ENCODE results near the gene PNMA8B.
A peak's percentile ranks its signal among the peaks of the same experiment; 100 is the strongest.
"Not testable (repeated sequence)": the region's sequence is repeated elsewhere in the genome, so short reads cannot be mapped to it uniquely, and the experiment has no call there.

Gene PNMA8B

GRCh38 chr19:46513461-46514236 lies 18.0 kb upstream of the PNMA8B start:
- peak; percentile 76 for DNase-seq

DNA sequence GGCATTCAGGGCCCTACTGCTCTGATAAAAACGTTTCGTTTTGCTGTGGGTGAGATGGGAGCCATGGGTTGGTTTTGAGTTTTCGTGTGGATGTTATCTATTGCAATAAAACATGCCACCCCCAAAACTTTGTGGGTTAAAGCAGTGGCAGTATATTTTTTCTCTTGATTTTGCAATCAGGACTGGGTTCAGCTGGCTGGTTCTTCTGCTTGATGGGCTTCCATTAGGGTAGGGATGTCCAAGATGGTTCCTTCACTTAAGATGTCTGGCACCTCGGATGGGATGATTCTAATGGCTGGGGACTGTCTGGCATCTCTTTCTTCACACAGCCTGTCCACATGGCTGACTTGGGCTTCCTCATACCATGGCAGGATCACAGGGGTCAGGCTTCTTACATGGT lies 15.6 kb upstream of the PNMA8B start:
- no peak for DNase-seq

- no peak for DNase-seq
Measured at GRCh38 chr19:46508206-46508605, 12.5 kb upstream of the PNMA8B start.

- no peak for DNase-seq
Measured at GRCh38 chr19:46503848-46504453, 8.3 kb upstream of the PNMA8B start.

- no peak for DNase-seq
Measured at GRCh38 chr19:46502891-46503290, 7.2 kb upstream of the PNMA8B start.

- DNase-seq, result no peak
Measured at GRCh38 chr19:46499692-46500091, 4.0 kb upstream of the PNMA8B start.

DNA sequence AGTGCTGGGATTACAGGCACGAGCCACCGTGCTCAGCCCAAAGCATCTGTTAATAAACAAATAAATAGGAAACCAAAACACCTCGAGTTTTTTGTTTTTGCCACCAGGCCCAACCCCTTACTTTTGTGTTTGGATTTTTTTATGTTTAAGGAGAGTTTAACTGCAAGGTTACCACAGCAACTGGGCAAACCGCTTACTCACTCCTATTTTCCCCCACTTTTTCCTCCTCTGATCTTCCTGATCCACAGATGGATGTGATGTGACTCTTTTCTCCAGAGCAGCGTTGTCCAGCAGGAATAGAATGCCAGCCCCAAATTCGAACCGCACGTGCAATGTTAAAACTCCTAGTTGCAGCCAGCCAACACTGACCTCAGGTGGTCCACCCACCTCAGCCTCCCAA lies 2.1 kb upstream of the PNMA8B start:
- no peak for DNase-seq

DNA sequence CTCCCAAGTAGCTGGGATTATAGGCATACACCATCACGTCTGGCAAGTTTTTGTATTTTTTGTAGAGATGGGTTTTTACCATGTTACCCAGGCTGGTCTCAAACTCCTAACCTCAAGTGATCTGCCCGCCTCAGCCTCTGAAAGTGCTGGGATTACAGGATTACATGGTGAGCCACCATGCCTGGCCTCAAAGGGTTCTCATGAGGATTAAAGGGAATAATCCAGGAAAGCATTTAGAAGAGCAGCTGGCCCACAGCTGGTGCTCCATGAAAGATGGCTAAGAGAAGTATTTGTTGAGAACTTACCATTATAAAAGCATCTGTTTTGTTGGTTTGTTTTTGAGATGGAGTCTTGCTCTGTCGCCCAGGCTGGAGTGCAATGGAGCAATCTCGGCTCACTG lies 1.2 kb upstream of the PNMA8B start:
- not testable (repeated sequence) for DNase-seq

DNA sequence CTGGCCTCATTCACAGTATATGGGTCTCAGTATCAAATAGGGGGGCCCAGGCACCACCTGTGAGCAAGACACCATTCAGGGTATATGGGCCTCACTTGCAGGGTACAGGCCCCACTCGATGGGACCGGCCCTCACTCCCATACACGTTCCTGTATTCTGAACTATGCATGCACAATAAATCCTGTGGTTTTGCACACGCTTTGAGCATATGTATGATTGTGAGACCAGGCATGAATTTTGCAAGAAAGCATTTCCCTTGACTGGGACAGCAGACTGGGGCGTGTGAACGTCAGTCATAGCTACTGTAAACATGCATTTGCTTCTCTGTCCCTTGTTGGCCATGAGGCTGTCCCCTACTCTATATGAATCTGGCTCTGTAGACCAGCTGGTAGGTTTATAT lies 637 bp upstream of the PNMA8B start:
- DNase-seq, result no peak

- no peak for DNase-seq
Measured at GRCh38 chr19:46494941-46495785, 504 bp downstream of the PNMA8B start.

DNA sequence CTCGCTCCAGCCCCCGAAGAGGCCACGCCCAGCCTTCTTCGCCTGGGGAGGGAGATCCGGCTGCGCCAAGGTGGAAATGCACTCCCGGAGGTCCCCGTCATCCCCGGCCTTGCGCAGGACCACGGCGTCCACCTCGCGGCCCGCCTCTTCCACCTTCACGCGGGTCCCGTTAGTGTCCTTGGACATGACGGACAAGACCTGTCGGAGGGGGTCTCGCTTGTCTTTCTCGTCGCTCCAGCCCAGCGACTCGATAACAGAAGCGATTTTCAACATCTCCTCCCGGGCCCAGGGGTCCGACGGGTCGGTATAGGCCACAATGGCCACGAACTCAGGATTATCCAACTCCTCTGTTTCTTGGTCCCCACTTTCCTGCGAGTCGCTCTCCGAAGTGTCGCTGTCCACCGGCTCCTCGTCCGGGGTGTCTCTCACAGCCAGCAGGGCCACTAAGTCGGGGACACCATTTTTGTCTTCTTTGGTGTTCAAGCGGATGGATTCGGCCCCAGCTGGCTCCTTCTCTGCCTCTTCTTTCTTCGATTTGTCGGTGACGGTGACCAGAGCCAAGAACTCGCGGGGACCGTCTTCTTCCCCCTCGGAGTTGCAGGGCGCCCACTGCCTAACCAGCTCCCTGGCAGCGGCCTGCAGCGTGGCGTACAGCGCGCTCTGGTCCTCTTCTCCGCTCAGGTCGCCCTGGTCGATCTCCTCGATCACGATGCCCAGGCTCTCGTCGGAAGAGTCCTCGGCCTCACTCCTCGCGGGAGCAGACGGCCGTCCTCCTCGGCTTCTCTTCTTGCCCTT lies 1.3 kb downstream of the PNMA8B start:
- no peak for DNase-seq

DNA sequence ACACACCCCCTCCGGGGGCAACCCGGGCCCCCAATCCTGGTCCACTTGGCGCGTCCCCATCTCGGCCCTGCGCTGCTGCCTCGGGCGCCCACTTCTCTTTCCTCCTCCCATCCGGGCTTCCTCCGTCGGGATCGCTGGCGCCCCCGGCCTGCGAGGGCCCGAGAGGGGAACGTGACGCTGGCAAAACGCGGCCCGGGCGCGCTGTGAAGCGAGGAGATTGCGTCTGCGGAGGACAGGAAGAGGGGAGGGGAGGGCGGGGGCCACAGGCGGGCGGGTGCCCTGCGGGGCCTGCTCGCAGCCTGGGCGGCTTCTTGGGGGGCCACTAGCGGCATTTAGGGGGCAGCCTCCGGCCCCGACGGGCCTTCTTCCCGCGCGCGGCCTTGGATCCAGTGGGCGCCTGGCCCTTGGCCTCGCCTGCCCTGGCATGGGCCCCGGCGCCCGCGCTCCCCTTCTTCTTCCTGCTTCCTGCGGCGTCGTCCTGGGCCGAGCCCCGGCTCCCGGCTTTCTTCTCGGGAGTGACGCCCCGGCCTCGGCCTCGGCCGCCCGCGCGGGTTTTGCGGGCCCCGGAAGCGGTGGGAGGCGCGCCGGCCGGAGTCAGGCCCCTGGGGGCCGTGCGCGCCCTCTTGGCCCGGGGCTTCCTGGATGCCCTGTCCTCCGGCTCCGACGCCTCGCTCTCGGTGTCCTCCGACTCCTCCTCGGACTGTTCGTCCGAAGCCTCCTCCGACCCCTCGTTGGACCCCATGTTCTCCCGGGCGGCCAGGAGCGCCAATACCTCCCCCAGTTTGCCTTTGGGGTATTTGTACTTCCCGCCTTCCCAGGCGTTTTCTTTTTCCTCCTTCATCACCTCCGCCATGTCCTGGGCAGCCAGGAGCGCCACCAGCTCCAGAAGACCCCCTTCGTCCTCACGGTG lies 2.2 kb downstream of the PNMA8B start:
- DNase-seq, result peak; percentile 36

GRCh38 chr19:46492841-46493235 lies 2.8 kb downstream of the PNMA8B start:
- no peak for DNase-seq

DNA sequence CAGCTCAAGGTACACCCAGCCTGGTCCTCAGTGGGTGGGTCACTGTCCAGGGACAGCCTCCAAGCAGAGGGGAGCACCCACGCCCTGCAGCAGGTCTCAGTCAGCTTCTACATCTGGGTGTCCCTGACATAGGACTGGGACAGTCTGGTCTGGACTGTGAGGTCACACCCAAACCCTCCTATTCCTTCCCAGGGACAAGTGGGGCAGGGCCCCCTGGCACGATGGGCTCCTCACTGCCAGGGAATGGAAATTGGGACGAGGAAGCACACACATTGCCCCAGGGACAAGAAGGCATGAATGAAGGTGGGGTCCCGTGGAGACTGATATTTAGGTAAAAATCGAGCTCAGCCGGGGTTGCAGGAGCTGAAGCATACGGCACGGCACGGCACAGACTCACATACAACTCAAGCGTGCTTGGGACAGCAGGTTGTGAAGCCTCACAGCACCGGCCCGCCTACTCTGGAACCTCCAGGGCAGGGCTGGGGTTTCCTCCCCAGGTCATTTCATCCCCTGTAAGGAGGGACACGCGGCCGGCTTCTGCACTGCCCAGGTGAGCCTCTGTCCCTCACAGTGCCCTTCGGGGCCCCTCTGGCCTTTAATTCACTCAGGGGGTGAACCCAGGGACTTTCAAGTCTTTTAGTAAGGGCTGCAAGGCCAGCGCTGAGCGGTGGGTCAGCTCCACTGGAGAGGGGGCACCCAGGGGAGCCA lies 3.5 kb downstream of the PNMA8B start:
- DNase-seq, result no peak

- no peak for DNase-seq
Measured at GRCh38 chr19:46490774-46491173, 4.9 kb downstream of the PNMA8B start.

- no peak for DNase-seq
Measured at GRCh38 chr19:46489445-46490272, 6.0 kb downstream of the PNMA8B start.

GRCh38 chr19:46488551-46488950 lies 7.1 kb downstream of the PNMA8B start:
- DNase-seq, result no peak

- DNase-seq, result peak; percentile 55
Measured at GRCh38 chr19:46487802-46488445, 7.7 kb downstream of the PNMA8B start.

- no peak for DNase-seq
Measured at GRCh38 chr19:46487178-46487801, 8.4 kb downstream of the PNMA8B start.
